Activated CD8-positive, alpha-beta memory T cell treated with anti-CD3 and anti-CD28 coated beads, Interleukin-2, amount 50 U/mL, for 1 hour (primary cell): ENCODE results near the gene SLC11A1.
A peak's percentile ranks its signal among the peaks of the same experiment; 100 is the strongest.

Source experiments
- DNase-seq: peaks from one replicate; pipeline ENCODE4 v3.0.0-alpha.2; 2020; ENCODE audit errors: extremely low read depth

The SLC11A1 gene

GRCh38 chr2:218405086-218405745 is 23.1 kb downstream of the SLC11A1 start:
- no peak for DNase-seq

DNA sequence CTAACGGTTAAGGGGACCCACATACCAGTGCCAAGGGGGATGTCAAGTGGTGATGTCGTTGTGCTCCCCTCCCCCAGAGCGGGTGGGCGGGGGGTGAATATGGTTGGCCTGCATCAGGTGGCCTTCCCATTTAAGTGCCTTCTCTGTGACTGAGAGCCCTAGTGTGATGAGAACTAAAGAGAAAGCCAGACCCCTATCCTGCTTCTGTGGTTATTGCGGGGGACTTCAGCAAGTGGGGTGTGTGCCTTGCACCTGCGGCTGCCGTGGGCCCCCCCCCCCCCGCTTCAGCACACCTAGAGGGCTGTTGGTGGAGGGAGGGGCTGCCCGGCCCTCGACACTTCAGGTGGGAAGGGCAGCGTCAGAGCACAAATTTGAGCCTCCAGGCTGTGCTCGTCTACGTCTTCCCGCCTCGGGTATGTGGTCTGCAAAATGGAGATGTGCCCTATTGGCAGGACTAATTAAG is 23.7 kb downstream of the SLC11A1 start:
- DNase-seq: no peak

- DNase-seq: peak; percentile 66
Observed at GRCh38 chr2:218406209-218406948, 24.3 kb downstream of the SLC11A1 start.

DNA sequence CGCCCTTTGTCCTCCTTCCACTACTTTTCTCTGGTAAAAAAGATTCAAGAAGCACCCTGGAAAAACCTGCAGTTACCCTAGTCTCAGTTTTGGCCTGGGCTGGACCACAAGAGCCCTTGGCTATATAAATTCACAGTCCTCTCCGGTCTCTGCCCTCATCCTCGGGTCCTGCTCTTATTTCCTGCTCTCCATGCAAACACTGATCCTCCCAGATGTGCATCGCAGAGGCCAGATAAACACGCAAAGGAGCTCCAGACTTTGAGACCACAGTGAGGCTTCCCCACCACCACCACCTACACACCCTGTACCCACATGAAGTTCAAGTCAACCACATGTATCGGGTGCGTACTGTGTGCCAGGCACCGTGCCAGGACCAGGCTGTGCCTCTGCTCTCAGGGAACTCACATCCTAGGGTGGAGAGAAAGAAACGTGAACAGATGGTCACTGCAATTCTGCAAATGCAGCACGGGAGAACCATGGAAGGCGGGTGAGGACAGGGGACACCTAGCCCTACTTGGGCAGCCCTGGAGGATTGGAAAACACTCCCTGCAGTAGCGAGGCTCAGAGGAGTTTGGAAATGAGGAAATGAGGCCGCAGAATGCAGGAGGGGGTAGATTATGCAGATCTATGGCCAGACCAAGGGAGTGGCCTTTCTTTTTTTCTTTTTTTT is 25.0 kb downstream of the SLC11A1 start:
- peak; percentile 50 for DNase-seq

DNA sequence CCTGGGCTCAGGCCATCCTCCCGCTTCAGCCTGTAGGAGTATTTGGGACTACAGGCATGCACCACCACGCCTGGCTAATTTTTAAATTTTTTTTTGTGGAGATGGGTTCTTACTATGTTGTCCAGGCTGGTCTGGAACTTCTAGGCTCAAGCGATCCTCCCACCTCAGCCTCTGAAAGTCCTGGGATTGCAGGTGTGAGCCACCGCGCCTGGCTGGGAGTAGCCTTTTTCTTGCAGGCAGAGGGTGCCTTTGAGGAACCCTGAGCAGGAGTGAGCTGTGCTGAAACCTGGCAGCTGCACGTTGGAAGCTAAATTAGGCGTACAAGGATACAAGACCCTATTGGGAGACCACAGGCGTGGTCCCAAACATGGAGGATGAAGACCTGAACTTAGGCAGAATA is 25.6 kb downstream of the SLC11A1 start:
- DNase-seq: no peak

- no peak for DNase-seq
Observed at GRCh38 chr2:218418321-218418716, 36.2 kb downstream of the SLC11A1 start.

DNA sequence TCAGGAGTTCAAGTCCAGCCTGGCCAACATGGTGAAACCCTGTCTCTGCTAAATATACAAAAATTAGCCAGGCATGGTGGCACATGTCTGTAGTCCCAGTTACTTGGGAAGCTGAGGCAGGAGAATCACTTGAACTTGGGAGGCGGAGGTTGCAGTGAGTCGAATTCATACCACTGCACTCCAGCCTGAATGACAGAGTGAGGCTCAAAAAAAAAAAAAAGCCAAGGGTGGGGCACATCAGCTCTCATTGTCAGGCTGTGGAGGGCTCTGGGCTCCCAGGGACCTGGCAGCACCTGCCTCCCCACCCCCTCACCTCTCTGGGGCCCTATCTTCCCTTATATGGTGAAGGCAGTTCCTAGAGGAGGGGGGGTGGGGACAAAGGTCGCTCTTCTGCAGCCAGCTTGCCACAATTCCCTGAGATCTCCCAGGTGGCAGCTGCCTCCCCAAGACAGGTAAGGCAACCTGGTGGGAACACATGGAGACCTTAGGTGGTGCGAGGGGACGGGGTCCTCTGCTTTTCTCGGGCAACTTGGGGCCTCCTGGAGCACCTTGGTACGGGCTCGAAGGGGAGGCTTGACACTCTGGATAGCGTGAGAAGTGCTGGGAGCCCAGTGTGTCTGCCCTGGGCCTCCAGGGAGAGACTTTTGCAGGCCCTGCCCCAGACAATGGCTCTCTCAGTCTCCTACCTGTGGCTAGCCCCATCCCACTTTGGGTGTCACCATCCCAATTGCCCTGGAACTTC is 36.8 kb downstream of the SLC11A1 start, which contains the start of gene VIL1:
Gene VIL1, plus strand, starts transcription at position 407 of the 742 bp plus-strand sequence. CDS start 4,656 bp downstream, outside the sequence.
- no peak for DNase-seq

DNA sequence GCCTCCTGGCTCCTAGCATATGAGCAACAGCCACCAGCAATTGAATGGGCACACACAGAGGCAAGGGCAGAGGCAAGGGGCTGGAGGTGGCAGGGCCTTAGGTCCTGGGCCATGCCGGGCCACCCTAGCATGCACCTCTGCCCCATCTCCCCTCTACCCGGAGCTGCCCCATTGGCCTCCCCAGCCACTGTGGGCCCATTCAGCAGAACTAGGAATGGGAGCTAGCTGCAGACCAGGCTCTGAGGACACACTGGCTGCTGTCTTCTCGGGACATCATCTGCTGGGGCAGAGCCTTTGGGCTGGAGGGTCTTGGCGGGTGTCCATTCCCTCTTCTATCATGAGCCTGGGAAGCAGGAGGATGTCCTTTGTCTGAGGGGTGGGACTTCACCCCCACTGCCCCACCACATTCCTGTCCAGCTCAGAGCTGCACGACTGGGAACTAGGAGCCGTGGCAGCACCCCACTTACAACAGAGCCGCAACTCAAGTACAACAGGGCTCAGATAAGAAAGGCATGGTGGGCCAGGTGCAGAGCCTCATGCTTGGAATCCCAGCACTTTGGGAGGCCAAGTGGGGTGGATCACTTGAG is 37.6 kb downstream of the SLC11A1 start:
- DNase-seq: no peak

GRCh38 chr2:218421027-218421426 is 39.0 kb downstream of the SLC11A1 start:
- no peak for DNase-seq

DNA sequence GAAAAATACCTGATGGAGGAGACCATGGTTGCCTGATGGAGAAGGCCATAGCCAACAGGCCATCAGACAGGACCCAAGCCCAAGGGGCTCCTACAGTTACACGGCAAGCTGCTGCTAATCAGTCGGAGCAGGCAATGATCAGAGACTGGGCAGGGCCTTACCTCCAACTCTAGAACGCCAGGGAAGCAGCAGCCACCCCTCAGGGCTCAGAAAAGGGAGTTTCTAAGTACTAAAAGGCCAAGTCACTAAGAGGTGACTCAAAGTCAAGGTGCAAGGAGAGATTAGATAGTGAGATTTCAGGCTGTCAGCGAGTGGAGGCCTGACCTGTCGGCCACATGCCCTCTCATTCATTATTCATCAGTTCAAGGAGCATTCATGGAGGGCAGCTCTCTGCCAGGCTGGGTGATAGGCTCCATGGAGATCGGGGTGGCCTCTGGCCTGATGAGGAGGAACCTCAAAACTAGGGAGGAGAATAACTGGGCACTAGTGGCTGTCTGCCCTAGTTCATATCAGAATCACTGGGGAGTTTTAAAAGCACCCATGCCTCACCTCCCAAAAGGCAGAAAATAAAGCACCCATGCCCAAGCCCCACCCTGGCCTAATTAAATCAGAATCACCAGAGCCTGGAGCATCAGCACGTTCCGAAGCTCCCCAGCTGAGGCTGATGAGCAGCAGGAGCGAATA is 40.5 kb downstream of the SLC11A1 start:
- DNase-seq: no peak

GRCh38 chr2:218423584-218423983 is 41.5 kb downstream of the SLC11A1 start:
- no peak for DNase-seq

GRCh38 chr2:218425531-218425930 is 43.5 kb downstream of the SLC11A1 start:
- DNase-seq: no peak

GRCh38 chr2:218427741-218428140 is 45.7 kb downstream of the SLC11A1 start:
- DNase-seq: no peak

DNA sequence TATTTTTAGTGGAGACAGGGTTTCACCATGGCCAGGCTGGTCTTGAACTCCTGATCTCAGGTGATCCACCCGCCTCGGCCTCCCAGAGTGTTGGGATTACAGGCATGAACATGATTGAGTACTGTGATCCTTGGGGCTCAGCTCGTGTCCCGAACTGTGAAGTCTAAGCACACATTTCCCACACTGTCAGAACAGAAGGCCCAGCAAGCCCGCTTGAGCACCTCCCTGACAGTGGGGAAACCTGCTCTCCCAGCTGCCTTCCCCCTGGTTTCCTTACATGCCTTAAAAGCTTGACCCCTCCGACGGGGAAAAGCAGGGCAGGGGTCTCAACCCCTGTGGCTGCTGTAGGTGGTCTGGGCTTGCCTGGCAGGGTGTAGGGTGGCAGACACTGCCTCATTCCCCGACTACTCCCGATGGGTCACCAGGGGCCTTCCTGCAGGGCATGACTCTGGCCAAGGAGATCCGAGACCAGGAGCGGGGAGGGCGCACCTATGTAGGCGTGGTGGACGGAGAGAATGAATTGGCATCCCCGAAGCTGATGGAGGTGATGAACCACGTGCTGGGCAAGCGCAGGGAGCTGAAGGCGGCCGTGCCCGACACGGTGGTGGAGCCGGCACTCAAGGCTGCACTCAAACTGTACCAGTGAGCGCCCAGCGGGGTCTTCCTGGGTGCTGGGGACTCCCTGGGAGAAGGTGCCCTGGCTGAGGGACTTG is 46.9 kb downstream of the SLC11A1 start:
- no peak for DNase-seq

- no peak for DNase-seq
Observed at GRCh38 chr2:218429911-218430692, 48.0 kb downstream of the SLC11A1 start.

DNA sequence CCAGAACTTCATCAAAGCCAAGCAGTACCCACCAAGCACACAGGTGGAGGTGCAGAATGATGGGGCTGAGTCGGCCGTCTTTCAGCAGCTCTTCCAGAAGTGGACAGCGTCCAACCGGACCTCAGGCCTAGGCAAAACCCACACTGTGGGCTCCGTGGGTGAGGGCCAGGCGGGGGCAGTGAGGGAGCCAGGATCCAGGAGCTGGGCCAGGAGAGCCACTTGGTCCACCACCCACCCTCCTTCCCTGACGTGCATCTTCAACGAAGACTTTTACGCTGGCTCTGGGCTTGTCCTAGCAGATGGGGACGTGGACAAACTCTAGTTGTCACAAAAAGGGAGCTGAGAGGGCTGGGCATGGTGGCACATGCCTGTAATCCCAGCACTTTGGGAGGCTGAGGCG is 48.6 kb downstream of the SLC11A1 start:
- no peak for DNase-seq

GRCh38 chr2:218431878-218432277 is 49.8 kb downstream of the SLC11A1 start:
- no peak for DNase-seq

GRCh38 chr2:218432676-218433365 is 50.7 kb downstream of the SLC11A1 start:
- DNase-seq: no peak

GRCh38 chr2:218434456-218434855 is 52.4 kb downstream of the SLC11A1 start:
- no peak for DNase-seq
